Measurements from ENCODE around the gene C13orf42. TPM values are rescaled to one million over a fixed set of nuclear protein-coding genes. Genes with fewer than 3 reads are reported as not detected.
"Not testable (repeated sequence)": the region's sequence is repeated elsewhere in the genome, so short reads cannot be mapped to it uniquely, and the experiment has no call there.

Gene C13orf42
- total RNA-seq, 5 donors from 2014 or later (not counting 1 experiment from before 2014, with no cell fraction given), result not detected

DNA sequence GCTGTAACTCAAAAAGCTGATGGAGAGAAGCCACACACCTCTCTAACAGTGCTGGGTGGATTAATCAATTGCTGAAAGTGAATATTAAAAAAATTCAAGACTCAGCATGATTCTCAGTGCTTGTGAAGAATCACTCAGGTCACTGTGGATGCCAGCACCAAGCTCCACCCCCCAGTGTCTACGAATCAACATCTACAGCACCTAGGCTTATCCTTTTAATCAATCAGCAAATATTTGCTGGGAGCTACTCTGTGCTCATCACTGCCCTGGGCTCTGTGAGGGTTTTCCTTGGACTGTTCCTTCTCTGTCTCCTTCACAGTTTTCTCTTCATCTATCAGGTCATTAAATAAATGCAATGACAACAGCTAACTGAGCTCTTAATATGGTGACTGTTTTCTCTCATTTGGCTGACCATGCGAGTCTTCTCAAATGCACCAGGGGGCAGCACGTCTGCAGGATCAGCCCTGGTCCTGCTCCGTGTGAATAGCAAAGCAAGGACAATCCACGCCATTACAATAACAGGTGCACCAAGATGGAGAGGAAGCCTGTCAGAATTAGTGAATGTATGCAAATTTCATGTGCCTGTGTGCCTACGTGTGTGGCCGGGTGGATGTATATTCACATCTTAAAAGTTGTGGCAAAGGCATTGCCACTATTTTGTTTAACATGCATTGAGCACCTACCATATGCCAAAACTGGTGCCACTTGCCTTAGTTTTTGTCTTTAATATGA lies 14.6 kb upstream of the C13orf42 start:
- POLR2A ChIA-PET, result no interaction called here
- no peaks in the 10 kb centered on the region for H3K36me3 Mint-ChIP-seq
- WGBS (ENCODE audit: insufficient coverage), result 100% methylated on average over 1 of the region's 7 CpGs

DNA sequence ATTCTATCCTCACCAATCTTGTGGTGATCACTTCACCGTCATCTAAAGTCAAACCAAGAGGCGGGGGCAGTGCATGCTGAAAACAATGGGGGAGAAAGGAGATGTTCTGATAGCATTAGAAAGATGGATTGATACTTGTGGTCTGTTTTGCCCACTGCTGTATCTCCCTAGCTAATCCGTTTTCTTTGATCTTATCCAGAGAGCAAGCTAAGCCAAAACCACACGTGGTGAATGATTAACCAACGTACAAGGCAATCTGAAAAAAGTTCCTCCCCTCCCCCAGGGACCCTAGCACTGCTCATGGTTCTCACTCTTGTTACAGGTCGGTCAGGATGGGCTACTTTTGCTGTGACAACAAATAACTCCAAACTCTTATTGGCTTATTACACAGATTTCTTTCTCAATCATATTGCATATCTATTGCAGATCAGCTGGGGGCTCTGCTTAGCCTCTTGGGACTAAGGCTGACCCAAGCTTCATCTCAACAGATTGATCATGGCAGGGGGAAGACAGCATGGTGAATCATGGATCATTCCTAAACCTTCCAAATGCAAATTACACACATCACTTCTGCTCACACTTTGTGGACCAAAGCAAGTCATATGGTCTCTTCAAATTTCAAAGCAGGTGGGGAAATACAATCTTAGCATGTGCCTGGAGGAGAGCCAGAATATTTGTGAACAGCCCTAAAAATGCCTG lies 11.9 kb upstream of the C13orf42 start:
- Mint-ChIP-seq H3K9me3 (peaks cover 0 to under 1% (median 0%) of the 10 kb centered on the region in 3 donors), H3K4me3 (no peak overlapping the region), H3K36me3 (no peaks in the 10 kb centered on the region), H3K27ac (no peak overlapping the region), H3K4me1 (peaks cover 0 to 10% (median 7%) of the 10 kb centered on the region in 3 donors), H3K27me3 (peaks cover 9 to 16% of the 10 kb centered on the region in 2 donors)
- POLR2A ChIA-PET, result no interaction called here
- H3K9me3 ChIP-seq, result no peaks in the 10 kb centered on the region
- no peak overlapping the region for H3K27ac ChIP-seq (ENCODE audit: low read length)
- CTCF ChIA-PET, result interaction anchor here (0.6 to 1.1 kb wide), 2 partner anchors 155 to 163 kb away, joined by 3 read pairs; no protein-coding TSS in a partner anchor
- no peaks in the 10 kb centered on the region for H3K36me3 ChIP-seq (ENCODE audit: control insufficient read depth in 2 of 2, extremely low read depth in 1 of 2, insufficient read depth in 1 of 2, low read length in 1 of 2)
- H3K4me3 ChIP-seq (ENCODE audit: control insufficient read depth in 1 of 2, extremely low read depth in 1 of 2, low read length in 1 of 2), result no peak overlapping the region
- WGBS (ENCODE audit: insufficient coverage), result 10% methylated on average over 4 of the region's 6 CpGs
- H3K4me1 ChIP-seq (ENCODE audit: control insufficient read depth in 1 of 2, extremely low read depth in 1 of 2, insufficient read depth in 2 of 2, low read length in 2 of 2), result no peaks in the 10 kb centered on the region
- H3K27me3 ChIP-seq (replicated peaks in 1 of 2; ENCODE audit: control insufficient read depth in 2 of 2, extremely low read depth in 1 of 2, insufficient read depth in 2 of 2, low read length in 1 of 2), result peaks cover 0 to 9% of the 10 kb centered on the region in 2 experiments
- peak in 1 of 4 experiments; percentile 17 for ATAC-seq (replicated peaks in 1 of 4)
- no peak for DNase-seq

More for the DNA sequence above, 14.6 kb upstream of the C13orf42 start:
- Mint-ChIP-seq H3K4me1 (peaks cover 0 to 10% (median 7%) of the 10 kb centered on the region in 3 donors), H3K4me3 (no peak overlapping the region), H3K9me3 (peaks cover 6 to 12% (median 7%) of the 10 kb centered on the region in 3 donors), H3K27me3 (peaks cover 9% of the 10 kb centered on the region in 2 donors), H3K27ac (no peak overlapping the region)
- Histone ChIP-seq H3K27ac (ENCODE audit: low read length) (no peak overlapping the region), H3K4me3 (ENCODE audit: control insufficient read depth in 1 of 2, extremely low read depth in 1 of 2, low read length in 1 of 2) (no peak overlapping the region), H3K9me3 (no peaks in the 10 kb centered on the region), H3K36me3 (ENCODE audit: control insufficient read depth in 2 of 2, extremely low read depth in 1 of 2, insufficient read depth in 1 of 2, low read length in 1 of 2) (no peaks in the 10 kb centered on the region), H3K4me1 (ENCODE audit: control insufficient read depth in 1 of 2, extremely low read depth in 1 of 2, insufficient read depth in 2 of 2, low read length in 2 of 2) (no peaks in the 10 kb centered on the region), H3K27me3 (replicated peaks in 1 of 2; ENCODE audit: control insufficient read depth in 2 of 2, extremely low read depth in 1 of 2, insufficient read depth in 2 of 2, low read length in 1 of 2) (peaks cover 0 to 9% of the 10 kb centered on the region in 2 experiments)
- CTCF ChIA-PET, result interaction anchor here (0.6 to 2.6 kb wide), 13 partner anchors 16 to 1683 kb away, joined by 3 to 10 read pairs (median 4); no protein-coding TSS in a partner anchor
- DNase-seq, result peak in 22 of 35 experiments; percentile 6 to 60 (median 18)
- peak in 3 of 4 experiments; percentile 37 to 71 (median 54) for ATAC-seq (replicated peaks in 1 of 4)

- WGBS (ENCODE audit: insufficient coverage), result no CpG with 5 or more reads among the region's 11 CpGs
- H3K27ac ChIP-seq (ENCODE audit: low read length); H3K4me3 ChIP-seq (ENCODE audit: control insufficient read depth in 1 of 2, extremely low read depth in 1 of 2, low read length in 1 of 2); ATAC-seq (replicated peaks in 1 of 4); H3K36me3 Mint-ChIP-seq; H3K36me3 ChIP-seq (ENCODE audit: control insufficient read depth in 2 of 2, extremely low read depth in 1 of 2, insufficient read depth in 1 of 2, low read length in 1 of 2); H3K9me3 Mint-ChIP-seq; POLR2A ChIA-PET; H3K9me3 ChIP-seq; H3K27ac Mint-ChIP-seq; H3K4me3 Mint-ChIP-seq; H3K4me1 ChIP-seq (ENCODE audit: control insufficient read depth in 1 of 2, extremely low read depth in 1 of 2, insufficient read depth in 2 of 2, low read length in 2 of 2): not testable (repeated sequence)
- H3K27me3 Mint-ChIP-seq, result peaks cover 12 to 19% of the 10 kb centered on the region in 2 donors
- peaks cover 0 to 10% (median 7%) of the 10 kb centered on the region in 3 donors for H3K4me1 Mint-ChIP-seq
- CTCF ChIA-PET, result interaction anchor here in 1 of 2 donors (0.6 kb wide), 1 partner anchor 10 kb away, joined by 3 read pairs; no protein-coding TSS in a partner anchor
- H3K27me3 ChIP-seq (replicated peaks in 1 of 2; ENCODE audit: control insufficient read depth in 2 of 2, extremely low read depth in 1 of 2, insufficient read depth in 2 of 2, low read length in 1 of 2), result peaks cover 0 to 17% of the 10 kb centered on the region in 2 experiments
- peak in 11 of 35 experiments; percentile 1 to 37 (median 8) for DNase-seq
Measured at GRCh38 chr13:51120873-51121272, 9.8 kb upstream of the C13orf42 start.

DNA sequence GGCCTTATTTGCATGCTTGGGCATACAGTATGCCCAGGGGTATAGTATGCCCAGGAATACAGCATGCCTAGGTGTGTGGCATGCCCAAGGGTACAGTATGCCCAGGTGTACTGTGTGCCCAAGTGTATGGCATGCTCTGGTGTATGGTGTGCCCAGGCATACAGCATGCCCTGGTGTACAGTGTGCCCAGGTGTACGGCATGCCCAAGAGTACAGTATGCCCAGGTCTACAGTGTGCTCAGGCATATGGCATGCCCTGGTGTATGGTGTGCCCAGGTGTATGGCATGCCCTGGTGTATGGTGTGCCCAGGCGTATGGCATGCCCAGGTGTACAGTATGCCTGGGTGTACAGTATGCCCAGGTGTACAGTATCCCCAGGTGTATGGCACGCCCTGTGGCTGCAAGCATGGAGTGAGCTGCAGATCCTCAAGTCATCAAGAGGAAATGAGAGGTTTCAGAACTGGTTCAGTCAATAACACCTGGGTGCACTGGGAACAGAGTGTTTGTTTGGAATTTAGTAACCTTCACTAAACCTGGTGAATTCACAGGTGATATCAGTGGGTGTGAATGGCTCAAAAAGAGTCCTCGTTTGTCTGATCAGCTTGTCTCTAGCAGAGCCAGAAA lies 7.8 kb upstream of the C13orf42 start:
- H3K4me1 ChIP-seq (ENCODE audit: control insufficient read depth in 1 of 2, extremely low read depth in 1 of 2, insufficient read depth in 2 of 2, low read length in 2 of 2), result no peaks in the 10 kb centered on the region
- peaks cover 0 to 8% (median 7%) of the 10 kb centered on the region in 3 donors for H3K4me1 Mint-ChIP-seq
- 85% methylated on average over 4 of the region's 4 CpGs for WGBS (ENCODE audit: insufficient coverage)
- DNase-seq (no peak), ATAC-seq (replicated peaks in 1 of 4) (no peak)
- CTCF ChIA-PET, result no interaction called here
- H3K36me3 ChIP-seq (ENCODE audit: control insufficient read depth in 2 of 2, extremely low read depth in 1 of 2, insufficient read depth in 1 of 2, low read length in 1 of 2), result no peaks in the 10 kb centered on the region
- H3K27ac ChIP-seq (ENCODE audit: low read length), result no peak overlapping the region
- peaks cover 0 to 4% (median 4%) of the 10 kb centered on the region in 3 donors for H3K9me3 Mint-ChIP-seq
- peaks cover 13 to 24% of the 10 kb centered on the region in 2 donors for H3K27me3 Mint-ChIP-seq
- H3K4me3 ChIP-seq (ENCODE audit: control insufficient read depth in 1 of 2, extremely low read depth in 1 of 2, low read length in 1 of 2), result no peak overlapping the region
- POLR2A ChIA-PET, result no interaction called here
- peaks cover 0 to 19% of the 10 kb centered on the region in 2 experiments for H3K27me3 ChIP-seq (replicated peaks in 1 of 2; ENCODE audit: control insufficient read depth in 2 of 2, extremely low read depth in 1 of 2, insufficient read depth in 2 of 2, low read length in 1 of 2)
- no peaks in the 10 kb centered on the region for H3K36me3 Mint-ChIP-seq
- no peak overlapping the region for H3K27ac Mint-ChIP-seq
- H3K9me3 ChIP-seq, result no peaks in the 10 kb centered on the region
- no peak overlapping the region for H3K4me3 Mint-ChIP-seq

DNA sequence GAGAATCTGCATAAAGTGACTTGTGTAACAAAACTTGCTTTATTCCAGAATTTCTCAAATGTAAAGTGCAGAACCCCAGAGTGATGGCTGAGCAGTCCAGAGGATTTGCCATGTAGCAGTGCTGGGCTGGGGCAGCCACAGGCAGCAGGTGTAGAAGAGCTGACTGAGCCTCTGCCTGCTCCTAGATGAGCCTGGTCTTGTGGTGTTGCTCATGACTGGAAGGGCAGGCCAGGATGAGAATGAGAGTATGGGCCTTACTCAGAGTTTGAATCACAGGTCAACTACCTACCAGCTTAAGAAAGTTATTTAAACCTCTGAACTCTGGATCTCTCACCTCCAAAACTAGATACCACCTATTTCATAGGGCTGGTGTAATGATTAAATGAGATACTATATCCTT lies 2.9 kb upstream of the C13orf42 start:
- Histone ChIP-seq H3K27ac (ENCODE audit: low read length) (no peak overlapping the region), H3K9me3 (no peaks in the 10 kb centered on the region), H3K36me3 (ENCODE audit: control insufficient read depth in 2 of 2, extremely low read depth in 1 of 2, insufficient read depth in 1 of 2, low read length in 1 of 2) (no peaks in the 10 kb centered on the region), H3K4me3 (ENCODE audit: control insufficient read depth in 1 of 2, extremely low read depth in 1 of 2, low read length in 1 of 2) (no peak overlapping the region), H3K4me1 (ENCODE audit: control insufficient read depth in 1 of 2, extremely low read depth in 1 of 2, insufficient read depth in 2 of 2, low read length in 2 of 2) (no peaks in the 10 kb centered on the region), H3K27me3 (replicated peaks in 1 of 2; ENCODE audit: control insufficient read depth in 2 of 2, extremely low read depth in 1 of 2, insufficient read depth in 2 of 2, low read length in 1 of 2) (peaks cover 0 to 28% of the 10 kb centered on the region in 2 experiments)
- H3K27ac Mint-ChIP-seq, result no peak overlapping the region
- DNase-seq (no peak), ATAC-seq (replicated peaks in 1 of 4) (no peak)
- H3K9me3 Mint-ChIP-seq, result peaks cover 0 to 4% (median 4%) of the 10 kb centered on the region in 3 donors
- H3K4me1 Mint-ChIP-seq, result no peaks in the 10 kb centered on the region
- no peak overlapping the region for H3K4me3 Mint-ChIP-seq
- ChIA-PET CTCF (no interaction called here), POLR2A (no interaction called here)
- peaks cover 8 to 16% of the 10 kb centered on the region in 2 donors for H3K27me3 Mint-ChIP-seq
- H3K36me3 Mint-ChIP-seq, result no peaks in the 10 kb centered on the region

DNA sequence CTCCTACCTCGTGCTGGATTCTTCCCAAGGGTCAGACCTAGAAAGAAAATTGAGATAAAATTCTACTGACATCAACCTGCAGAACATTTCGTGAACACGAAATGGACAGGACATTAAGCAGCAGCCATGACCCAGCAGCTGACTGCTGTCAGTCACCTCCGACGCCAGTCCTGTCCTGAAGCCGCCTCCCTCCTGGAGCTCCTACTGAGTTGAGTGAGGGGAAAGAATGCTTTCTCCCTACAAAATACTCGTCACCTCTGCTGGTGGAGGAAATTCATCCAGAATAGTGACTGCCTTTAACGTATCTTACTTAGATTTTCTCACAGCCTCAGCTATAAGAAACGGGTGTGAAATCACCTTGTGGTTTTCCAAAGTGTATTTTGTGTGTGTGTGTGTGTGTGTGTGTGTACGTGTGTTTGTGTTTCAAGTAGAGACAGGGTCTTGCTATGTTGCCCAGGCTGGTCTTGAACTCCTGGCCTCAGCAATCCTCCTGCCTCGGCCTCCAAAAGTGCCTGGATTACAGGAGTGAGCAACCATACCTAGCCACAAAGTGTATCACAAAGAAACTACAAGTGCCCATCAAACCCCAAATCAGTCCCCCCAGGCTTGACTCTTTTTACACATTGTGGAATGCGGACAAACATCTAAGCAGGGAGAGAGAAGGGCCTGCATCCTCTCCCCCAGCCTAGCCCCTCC lies 2.3 kb upstream of the C13orf42 start:
- no peak overlapping the region for H3K27ac ChIP-seq (ENCODE audit: low read length)
- no peak overlapping the region for H3K27ac Mint-ChIP-seq
- no peaks in the 10 kb centered on the region for H3K4me1 Mint-ChIP-seq
- no peaks in the 10 kb centered on the region for H3K4me1 ChIP-seq (ENCODE audit: control insufficient read depth in 1 of 2, extremely low read depth in 1 of 2, insufficient read depth in 2 of 2, low read length in 2 of 2)
- H3K4me3 Mint-ChIP-seq, result no peak overlapping the region
- peaks cover 8 to 16% of the 10 kb centered on the region in 2 donors for H3K27me3 Mint-ChIP-seq
- H3K4me3 ChIP-seq (ENCODE audit: control insufficient read depth in 1 of 2, extremely low read depth in 1 of 2, low read length in 1 of 2), result no peak overlapping the region
- ATAC-seq (replicated peaks in 1 of 4) (no peak), DNase-seq (no peak)
- H3K36me3 ChIP-seq (ENCODE audit: control insufficient read depth in 2 of 2, extremely low read depth in 1 of 2, insufficient read depth in 1 of 2, low read length in 1 of 2), result no peaks in the 10 kb centered on the region
- ChIA-PET POLR2A (no interaction called here), CTCF (no interaction called here)
- H3K27me3 ChIP-seq (replicated peaks in 1 of 2; ENCODE audit: control insufficient read depth in 2 of 2, extremely low read depth in 1 of 2, insufficient read depth in 2 of 2, low read length in 1 of 2), result peaks cover 0 to 28% of the 10 kb centered on the region in 2 experiments
- H3K36me3 Mint-ChIP-seq, result no peaks in the 10 kb centered on the region
- no peaks in the 10 kb centered on the region for H3K9me3 ChIP-seq
- peaks cover 0 to 4% (median 4%) of the 10 kb centered on the region in 3 donors for H3K9me3 Mint-ChIP-seq
- WGBS (ENCODE audit: insufficient coverage), result 73% methylated on average over 3 of the region's 12 CpGs

Data from T-cell (primary cell).